H1 (cell line): Measurements from ENCODE around the gene SCARF1. TPM values are rescaled to one million over a fixed set of nuclear protein-coding genes. Genes with fewer than 3 reads are reported as not detected.

Source experiments
- CTCF ChIA-PET: fragments of 300-600 bp; sonication (Branson Sonifier 250); formaldehyde crosslinking; loops from one replicate; lab custom pipeline; 2021; ENCODE audit not compliant: partially characterized antibody; lab: Charles Lee
- POLR2A ChIA-PET: fragments of 300-600 bp; sonication (Branson Sonifier 250); formaldehyde crosslinking; loops from one replicate; lab custom pipeline; 2021; ENCODE audit warnings: inconsistent platforms; ENCODE audit not compliant: partially characterized antibody; lab: Charles Lee
- DNase-seq, 2 experiments: peaks; one replicate each; pipeline versions ENCODE4 v3.0.0 to v3.0.0-alpha.2; 2010 to 2022; ENCODE audit warnings: low spot score in 2 of 2, low read depth in 1 of 2, mixed read lengths in 1 of 2
- FAIRE-seq: peaks from 2 replicates; lab custom pipeline; 2011; peaks lifted over from hg19 to GRCh38; lab: Jason Lieb, UNC
- H2AFZ ChIP-seq: 2 replicates; pipeline ENCODE4 v1.8.1; 2012; ENCODE audit warnings: low read length, inconsistent platforms
- H2AK5ac ChIP-seq: 2 replicates; pipeline ENCODE4 v1.6.1; 2013; ENCODE audit warnings: low read depth, low read length
- H2BK120ac ChIP-seq: replicated peaks from 2 replicates; pipeline ENCODE3; 2013; ENCODE audit warnings: low read depth, low read length, inconsistent platforms
- H2BK12ac ChIP-seq: 2 replicates; pipeline ENCODE4 v1.6.1; 2013; ENCODE audit warnings: low read depth, low read length
- H2BK15ac ChIP-seq: 2 replicates; pipeline ENCODE4 v1.6.1; 2013; ENCODE audit warnings: low read length
- H2BK20ac ChIP-seq: 2 replicates; pipeline ENCODE4 v1.6.1; 2013; ENCODE audit warnings: low read length
- H2BK5ac ChIP-seq: 2 replicates; pipeline ENCODE4 v1.6.1; 2013; ENCODE audit warnings: low read depth, low read length
- H3K14ac ChIP-seq: 2 replicates; pipeline ENCODE4 v1.6.1; 2013; ENCODE audit warnings: inconsistent platforms; ENCODE audit not compliant: insufficient read length
- H3K18ac ChIP-seq: 2 replicates; pipeline ENCODE4 v1.6.1; 2013; ENCODE audit warnings: low read length; ENCODE audit errors: extremely low read depth
- H3K23ac ChIP-seq: 2 replicates; pipeline ENCODE4 v1.6.1; 2013; ENCODE audit warnings: inconsistent platforms; ENCODE audit not compliant: insufficient read length
- H3K23me2 ChIP-seq: 2 replicates; pipeline ENCODE4 v1.6.1; 2013; ENCODE audit warnings: low read depth, low read length
- H3K27ac ChIP-seq: 2 replicates; pipeline ENCODE4 v1.6.1; 2011; ENCODE audit warnings: low read depth, low read length, inconsistent platforms
- H3K27me3 ChIP-seq, 4 experiments: replicated peaks in 1 of 4; 1 replicate in 1 of 4; 2 replicates in 3 of 4; pipeline versions ENCODE4 v1.6.1 to v1.8.1; 2011 to 2013; ENCODE audit warnings: low read length in 3 of 4, mild to moderate bottlenecking in 3 of 4, inconsistent platforms in 2 of 4, mixed read lengths in 2 of 4, moderate library complexity in 1 of 4; ENCODE audit not compliant: control insufficient read depth in 3 of 4, insufficient read depth in 3 of 4; ENCODE audit errors: extremely low read depth in 1 of 4
- H3K36me3 ChIP-seq, 4 experiments: 2 replicates each; pipeline versions ENCODE4 v1.6.1 to v1.8.1; 2011 to 2013; ENCODE audit warnings: mild to moderate bottlenecking in 4 of 4, low read length in 3 of 4, moderate library complexity in 2 of 4, control low read depth in 1 of 4, inconsistent platforms in 1 of 4; ENCODE audit not compliant: insufficient read depth in 4 of 4, control insufficient read depth in 2 of 4
- H3K4ac ChIP-seq: replicated peaks from 2 replicates; pipeline ENCODE3; 2013; ENCODE audit warnings: low read length, low read depth, mixed read lengths, inconsistent platforms; ENCODE audit not compliant: insufficient read length
- H3K4me1 ChIP-seq, 4 experiments: replicated peaks in 1 of 4; 1 replicate in 1 of 4; 2 replicates in 3 of 4; pipeline versions ENCODE4 v1.6.1 to v1.8.1; 2011 to 2013; ENCODE audit warnings: low read length in 3 of 4, inconsistent platforms in 2 of 4, mixed read lengths in 1 of 4; ENCODE audit not compliant: insufficient read depth in 4 of 4, control insufficient read depth in 3 of 4
- H3K4me2 ChIP-seq, 2 experiments: 2 replicates each; pipeline versions ENCODE4 v1.6.1 to v1.8.1; 2011 to 2013; ENCODE audit warnings: low read depth in 2 of 2, low read length in 2 of 2, control low read depth in 1 of 2, inconsistent platforms in 1 of 2, mild to moderate bottlenecking in 1 of 2; ENCODE audit not compliant: insufficient read depth in 1 of 2
- H3K4me3 ChIP-seq, 4 experiments: fragments of 200-600, 300-600 bp in 1 of 4; sonication (generic), shearing (Covaris generic), sonication (Bioruptor Twin) in 1 of 4; 2 replicates each; pipeline versions ENCODE4 v1.5.1 to v1.8.1; 2011 to 2016; ENCODE audit warnings: low read length in 4 of 4, low read depth in 3 of 4, control low read depth in 2 of 4, inconsistent platforms in 2 of 4, mild to moderate bottlenecking in 2 of 4, mixed read lengths in 1 of 4, moderate library complexity in 1 of 4; ENCODE audit not compliant: insufficient read depth in 2 of 4; ENCODE audit errors: extremely low read depth in 1 of 4
- H3K56ac ChIP-seq: replicated peaks from 2 replicates; pipeline ENCODE3; 2013; ENCODE audit warnings: low read depth, mild to moderate bottlenecking, mixed read lengths, low read length, inconsistent platforms; ENCODE audit not compliant: insufficient read length
- H3K79me1 ChIP-seq: 2 replicates; pipeline ENCODE4 v1.6.1; 2013; ENCODE audit warnings: low read depth, low read length, control low read depth
- H3K79me2 ChIP-seq, 2 experiments: 2 replicates each; pipeline versions ENCODE4 v1.6.1 to v1.8.1; 2012 to 2013; ENCODE audit warnings: low read length in 2 of 2, mild to moderate bottlenecking in 2 of 2, inconsistent platforms in 1 of 2; ENCODE audit not compliant: insufficient read depth in 2 of 2, control insufficient read depth in 1 of 2
- H3K9ac ChIP-seq, 4 experiments: replicated peaks in 1 of 4; 1 replicate in 1 of 4; 2 replicates in 3 of 4; pipeline versions ENCODE4 v1.6.1 to v1.8.1; 2011 to 2013; ENCODE audit warnings: low read depth in 3 of 4, low read length in 3 of 4, control low read depth in 2 of 4, mild to moderate bottlenecking in 2 of 4, moderate library complexity in 2 of 4, inconsistent platforms in 1 of 4; ENCODE audit errors: extremely low read depth in 1 of 4
- H3K9me3 ChIP-seq, 2 experiments: 2 replicates each; pipeline versions ENCODE4 v1.6.1 to v1.8.1; 2012 to 2013; ENCODE audit warnings: mild to moderate bottlenecking in 2 of 2, moderate library complexity in 2 of 2, control low read depth in 1 of 2, inconsistent platforms in 1 of 2, low read depth in 1 of 2, low read length in 1 of 2, mixed read lengths in 1 of 2; ENCODE audit not compliant: insufficient read depth in 2 of 2
- H4K20me1 ChIP-seq, 2 experiments: replicated peaks in 1 of 2; 2 replicates each; pipeline versions ENCODE3 to v1.8.1; 2011 to 2013; ENCODE audit warnings: inconsistent platforms in 2 of 2, low read length in 2 of 2, mild to moderate bottlenecking in 1 of 2; ENCODE audit not compliant: insufficient read depth in 2 of 2, control insufficient read depth in 1 of 2
- H4K5ac ChIP-seq: 2 replicates; pipeline ENCODE4 v1.6.1; 2013; ENCODE audit warnings: low read length, low read depth, mixed read lengths, inconsistent platforms; ENCODE audit not compliant: insufficient read length
- H4K8ac ChIP-seq: 2 replicates; pipeline ENCODE4 v1.8.0; 2013; ENCODE audit warnings: mild to moderate bottlenecking, moderate library complexity, low read length, inconsistent platforms; ENCODE audit not compliant: insufficient read depth; ENCODE audit errors: extremely low read depth
- H4K91ac ChIP-seq: replicated peaks from 2 replicates; pipeline ENCODE3; 2013; ENCODE audit warnings: low read length, mixed read lengths, inconsistent platforms; ENCODE audit not compliant: insufficient read length
- ATF3 ChIP-seq: IDR thresholded peaks from 2 replicates; pipeline ENCODE4 v1.6.1; 2011; ENCODE audit warnings: low read depth, mild to moderate bottlenecking, low read length; ENCODE audit not compliant: insufficient read depth
- CHD2 ChIP-seq: IDR thresholded peaks from 2 replicates; pipeline ENCODE4 v1.6.1; 2012; ENCODE audit warnings: low read length, improper control_type of control experiment
- KDM4A ChIP-seq: IDR thresholded peaks from one replicate; pipeline ENCODE4 v1.7.1; 2012; ENCODE audit warnings: low read depth, mild to moderate bottlenecking, moderate library complexity, low read length, inconsistent platforms; ENCODE audit not compliant: severe bottlenecking
- POU5F1 ChIP-seq: IDR thresholded peaks from 2 replicates; pipeline ENCODE4 v1.6.1; 2011; ENCODE audit warnings: low read depth, mild to moderate bottlenecking, low read length, moderate library complexity
- SIN3A ChIP-seq, 2 experiments: IDR thresholded peaks in 1 of 2; conservative IDR thresholded peaks in 1 of 2; 2 replicates each; pipeline ENCODE4 v1.6.1; 2011 to 2012; ENCODE audit warnings: low read length in 2 of 2, improper control_type of control experiment in 1 of 2, low read depth in 1 of 2, mild to moderate bottlenecking in 1 of 2
- SP4 ChIP-seq: IDR thresholded peaks from 2 replicates; pipeline ENCODE4 v1.6.1; 2012; ENCODE audit warnings: low read length, inconsistent platforms
- TAF1 ChIP-seq: IDR thresholded peaks from 2 replicates; pipeline ENCODE4 v1.6.1; 2011; ENCODE audit warnings: mild to moderate bottlenecking, low read depth, low read length
- WGBS, 2 experiments: shearing (Covaris generic) in 1 of 2; methylation state at CpG; one replicate each; pipeline versions ENCODE4 v1.1.6 to v1.1.7; 2013 to 2015; ENCODE audit warnings: low lambda C conversion rate in 2 of 2, mixed read lengths in 2 of 2, inconsistent platforms in 1 of 2, low coverage in 1 of 2, missing lambda C conversion rate in 1 of 2; ENCODE audit not compliant: insufficient replicate concordance in 2 of 2, insufficient coverage in 1 of 2, insufficient read length in 1 of 2; ENCODE audit errors: extremely low coverage in 1 of 2, missing lambda C conversion rate in 1 of 2; 5-methylcytosine and 5-hydroxymethylcytosine counted together
- polyA plus RNA-seq, 7 experiments: library from polyadenylated mRNA; depleted of rRNA in 3 of 7; stranded (reverse) in 5 of 7; unstranded in 2 of 7; fragments of >200 nt in 5 of 7; fragments of 200-250 nt in 2 of 7; gene quantifications; 1 replicate in 5 of 7; 2 replicates in 1 of 7; 4 replicates in 1 of 7; pipeline versions ENCODE4 v1.2.1 to v1.2.3, GENCODE V29; 2011 to 2013; ENCODE audit warnings: missing spikeins in 2 of 7, mixed read lengths in 2 of 7
- total RNA-seq: library from RNA; stranded (reverse); fragmentation: NEBNext Ultra II Directional; extraction: Animal tissue kit (Norgen Biotek cat#: 25700); gene quantifications from 2 replicates; pipeline ENCODE4 v1.2.1, GENCODE V29; 2021

The SCARF1 gene
- total and polyA plus RNA-seq, 2 of the 8 experiments (the other 6 are each of a cell fraction or from before 2014, with no cell fraction given) = 1.1 to 1.6 TPM

DNA sequence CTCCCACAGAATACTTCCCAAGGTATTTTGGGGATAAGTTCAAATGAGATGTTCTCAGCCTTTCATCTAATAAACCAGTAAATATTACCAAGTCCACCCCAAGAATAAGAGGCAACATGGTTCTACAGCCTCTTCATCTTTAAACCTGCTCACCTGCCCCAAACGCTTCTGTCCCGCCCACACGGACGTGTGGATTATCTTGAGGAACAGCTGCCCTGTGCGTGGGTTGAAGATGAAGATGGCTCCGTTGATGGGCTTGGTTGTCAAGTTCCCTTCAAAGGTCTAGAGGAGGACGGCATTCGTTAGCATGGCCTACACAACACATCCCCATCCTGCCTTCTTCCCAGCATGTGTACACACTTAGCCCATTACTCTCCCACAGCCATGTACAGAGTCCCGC lies 12.6 kb upstream of the SCARF1 start:
- Histone ChIP-seq H2BK20ac (no peak overlapping the region), H3K23me2 (no peaks in the 10 kb centered on the region), H4K20me1 (peaks cover 11 to 15% of the 10 kb centered on the region in 2 experiments), H2BK120ac (no peak overlapping the region), H3K79me1 (no peaks in the 10 kb centered on the region; the same call in 1 of the 2 replicates), H2BK12ac (no peak overlapping the region), H3K4me3 (no peak overlapping the region), H2BK15ac (no peak overlapping the region), H3K56ac (no peak overlapping the region), H3K9me3 (peaks cover 0 to 2% of the 10 kb centered on the region in 2 experiments; a peak in 1 of 4 replicates), H3K36me3 (peaks cover 64 to 95% (median 84%) of the 10 kb centered on the region in 4 experiments), H2AFZ (no peak overlapping the region), H3K18ac (no peak overlapping the region), H3K9ac (no peak overlapping the region), H3K79me2 (no peaks in the 10 kb centered on the region), H3K27me3 (no peaks in the 10 kb centered on the region), H2BK5ac (no peak overlapping the region), H3K27ac (no peak overlapping the region), H3K4me1 (no peaks in the 10 kb centered on the region), H3K4ac (no peak overlapping the region), H4K8ac (no peak overlapping the region), H4K5ac (no peak overlapping the region), H4K91ac (no peak overlapping the region), H3K4me2 (no peak overlapping the region), H3K23ac (no peak overlapping the region), H2AK5ac (no peak overlapping the region), H3K14ac (no peak overlapping the region)
- POLR2A ChIA-PET = interaction anchor here (1.3 to 1.9 kb wide), 3 partner anchors 11 to 20 kb away, joined by 3 to 15 read pairs (median 6); no protein-coding TSS in a partner anchor
- DNase-seq (no peak), FAIRE-seq (no peak)
- WGBS, 2 experiments = 96% methylated on average over 9 of the region's 9 CpGs; no CpG with 5 or more reads in 1 of the 2 experiments
- TF ChIP-seq SP4 (no peak), CHD2 (no peak), KDM4A (no peak), SIN3A (conservative IDR thresholded peaks at IDR 0.05 in 1 of 2, IDR thresholded peaks at IDR 0.05 in 1 of 2; ENCODE audit: low read depth in 1 of 2, low read length in 2 of 2) (no peak), ATF3 (no peak), TAF1 (no peak), POU5F1 (no peak)
- CTCF ChIA-PET = interaction anchor here (0.6 to 5.9 kb wide), 4 partner anchors 9 to 1158 kb away, joined by 3 to 60 read pairs (median 6); partner anchors contain the start of gene RILP
